HG03039 (cell line): ENCODE measurements around the gene TNFSF9.
"Not testable (repeated sequence)": the region's sequence is repeated elsewhere in the genome, so short reads cannot be mapped to it uniquely, and the experiment has no call there.

Experiments
- ATAC-seq: cut with Tn5 transposase; IDR thresholded peaks from one replicate; pipeline ENCODE4 v1.9.1; 2021; ENCODE audit warnings: mild to moderate bottlenecking, moderate library complexity; ENCODE audit not compliant: unreplicated experiment

TNFSF9 gene

DNA sequence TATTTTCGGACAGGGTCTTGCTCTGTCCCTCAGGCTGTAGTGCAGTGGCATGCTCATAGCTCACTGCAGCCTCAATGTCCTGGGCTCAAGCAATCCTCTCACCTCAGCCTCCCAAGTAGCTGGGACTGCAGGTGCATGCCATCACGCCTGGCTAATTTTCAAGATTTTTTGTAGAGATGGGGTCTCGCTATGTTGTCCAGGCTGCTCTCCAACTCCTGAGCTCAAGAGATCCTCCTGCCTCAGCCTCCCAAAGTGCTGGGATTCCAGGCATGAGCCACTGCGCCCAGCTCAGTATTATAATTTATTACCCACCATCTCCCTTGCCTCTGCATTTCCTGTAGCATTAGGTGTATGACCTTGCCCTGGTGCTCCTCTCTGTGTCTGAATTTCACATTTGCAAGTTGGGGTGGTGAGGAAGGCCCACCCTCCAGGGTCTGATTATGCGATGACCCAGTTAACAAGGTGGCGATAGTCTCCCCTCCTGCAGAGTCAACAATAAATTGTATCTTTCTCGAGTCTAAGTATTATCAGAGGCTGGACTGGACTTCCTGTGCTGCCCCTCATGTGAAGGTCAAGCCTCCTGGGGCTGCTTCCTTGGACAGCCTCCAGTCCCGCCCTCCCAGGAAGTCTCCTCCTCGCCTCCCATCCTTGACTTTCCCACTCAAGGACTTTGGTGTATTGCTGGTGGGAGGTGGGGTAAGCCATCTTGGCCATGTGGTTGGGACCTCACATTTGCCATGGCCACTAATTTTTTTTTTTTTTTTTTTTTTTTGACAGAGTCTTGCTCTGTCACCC lies 27.2 kb upstream of the TNFSF9 start:
- ATAC-seq, result no peak

- ATAC-seq, result not testable (repeated sequence)
These were observed 22.6 kb upstream of the TNFSF9 start for GRCh38 chr19:6508028-6508771.

GRCh38 chr19:6509118-6509971 lies 21.5 kb upstream of the TNFSF9 start:
- ATAC-seq, result no peak

DNA sequence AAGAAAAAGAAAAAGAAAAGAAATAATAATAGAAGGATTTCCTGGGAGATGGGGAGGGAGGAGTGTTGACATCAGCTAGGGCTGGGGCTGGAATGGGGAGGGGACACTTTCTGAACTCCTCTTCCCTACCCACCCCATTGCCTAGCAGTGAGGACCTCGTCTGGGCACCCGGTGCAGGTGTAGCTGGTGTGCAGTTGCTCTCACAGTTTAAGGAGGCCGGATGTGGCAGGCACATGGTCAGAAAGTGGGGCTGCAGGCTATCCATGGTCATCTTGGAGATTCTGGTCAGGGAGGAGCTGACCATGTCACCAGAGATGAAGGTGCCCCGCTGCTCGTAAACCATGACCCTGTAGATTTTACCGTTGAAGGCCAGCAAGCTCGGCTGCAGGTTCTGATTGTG lies 20.2 kb upstream of the TNFSF9 start:
- no peak for ATAC-seq

- ATAC-seq, result no peak
These were observed 16.7 kb upstream of the TNFSF9 start for GRCh38 chr19:6514089-6514488.

- ATAC-seq, result no peak
These were observed 15.8 kb upstream of the TNFSF9 start for GRCh38 chr19:6514926-6515544.

GRCh38 chr19:6516018-6516658 lies 14.7 kb upstream of the TNFSF9 start:
- peak; percentile 35 for ATAC-seq

DNA sequence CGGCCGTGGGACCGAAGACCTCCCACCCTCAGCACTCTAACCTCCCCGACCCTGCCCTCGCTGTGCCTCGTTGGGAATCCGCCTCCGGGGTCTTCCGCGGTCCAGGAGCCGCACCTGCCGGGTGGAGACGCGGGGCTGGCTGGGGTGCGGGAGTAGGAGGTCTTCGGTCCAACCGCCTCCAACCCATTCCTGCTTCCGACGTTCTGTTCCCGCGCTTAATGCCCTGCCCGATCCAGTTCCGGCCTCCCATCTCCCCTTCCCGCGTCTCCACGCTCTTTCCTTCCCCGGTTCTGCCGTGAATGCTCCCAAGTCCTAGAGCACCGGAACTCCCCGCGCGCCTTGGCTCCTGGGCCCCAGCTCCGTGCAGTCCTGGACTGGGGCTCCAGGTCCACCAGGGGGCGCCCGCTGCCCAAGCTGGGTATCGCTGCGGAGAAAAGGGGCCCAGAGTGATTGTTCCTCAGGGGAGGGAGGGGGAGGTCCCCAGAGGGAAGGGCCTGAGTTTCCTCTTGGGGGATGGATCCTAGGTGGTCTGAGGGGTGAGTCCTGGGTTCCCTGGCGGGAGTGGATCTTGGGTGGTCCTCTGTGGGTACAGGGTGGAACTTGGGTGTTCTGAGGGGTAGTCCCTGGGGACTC lies 14.1 kb upstream of the TNFSF9 start:
- ATAC-seq, result peak; percentile 35

DNA sequence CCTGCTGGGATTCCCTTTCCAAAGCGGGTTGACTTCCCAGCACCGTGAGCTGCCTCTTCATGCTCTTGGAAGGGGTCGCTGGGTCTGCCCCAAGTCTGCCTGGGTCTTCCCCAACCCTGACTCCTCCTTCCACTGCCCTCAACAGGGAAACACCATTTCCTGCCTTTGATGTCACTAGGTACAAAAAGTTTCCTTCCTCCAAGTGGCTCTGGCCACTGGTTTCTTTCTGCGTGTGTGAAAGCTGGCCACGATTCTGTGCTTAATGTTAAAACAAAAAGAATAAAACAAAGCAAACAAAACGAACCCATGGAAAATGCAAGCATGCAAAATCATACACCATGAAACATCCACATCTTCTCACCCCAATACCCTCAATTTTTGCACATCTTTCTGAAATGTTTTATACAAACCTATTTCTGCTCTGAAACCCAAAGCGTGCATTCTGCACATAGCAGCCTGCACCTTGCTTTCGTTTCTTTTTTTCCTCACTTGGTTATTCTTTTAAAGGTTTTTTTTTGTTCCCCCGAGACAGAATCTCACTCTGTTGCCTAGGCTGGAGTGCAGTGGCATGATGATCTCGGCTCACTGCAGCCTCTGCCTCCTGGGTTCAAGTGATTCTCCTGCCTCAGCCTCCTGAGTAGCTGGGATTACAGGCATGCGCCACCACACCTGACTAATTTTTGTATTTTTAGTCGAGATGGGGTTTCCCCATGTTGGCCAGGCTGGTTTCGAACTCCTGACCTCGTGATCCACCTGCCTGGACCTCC lies 12.5 kb upstream of the TNFSF9 start:
- ATAC-seq, result no peak

DNA sequence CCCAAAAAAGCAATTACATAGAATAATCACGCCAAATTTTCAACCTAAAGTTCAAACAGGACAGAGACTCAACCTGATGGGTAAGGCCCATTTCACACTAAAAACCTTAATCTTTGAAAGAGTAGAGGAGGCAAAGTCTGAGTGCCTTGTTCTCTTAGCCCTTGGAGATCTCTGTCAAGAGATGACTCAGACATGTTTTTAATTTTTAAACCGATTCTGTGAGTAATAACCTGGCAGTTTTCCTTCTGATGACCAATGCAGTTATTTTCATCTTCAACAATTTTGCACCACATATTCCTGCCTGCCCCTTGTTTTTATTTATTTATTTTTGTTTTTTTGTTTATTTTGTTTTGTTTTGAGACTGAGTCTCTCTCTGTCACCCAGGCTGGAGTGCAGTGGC lies 11.5 kb upstream of the TNFSF9 start:
- no peak for ATAC-seq

DNA sequence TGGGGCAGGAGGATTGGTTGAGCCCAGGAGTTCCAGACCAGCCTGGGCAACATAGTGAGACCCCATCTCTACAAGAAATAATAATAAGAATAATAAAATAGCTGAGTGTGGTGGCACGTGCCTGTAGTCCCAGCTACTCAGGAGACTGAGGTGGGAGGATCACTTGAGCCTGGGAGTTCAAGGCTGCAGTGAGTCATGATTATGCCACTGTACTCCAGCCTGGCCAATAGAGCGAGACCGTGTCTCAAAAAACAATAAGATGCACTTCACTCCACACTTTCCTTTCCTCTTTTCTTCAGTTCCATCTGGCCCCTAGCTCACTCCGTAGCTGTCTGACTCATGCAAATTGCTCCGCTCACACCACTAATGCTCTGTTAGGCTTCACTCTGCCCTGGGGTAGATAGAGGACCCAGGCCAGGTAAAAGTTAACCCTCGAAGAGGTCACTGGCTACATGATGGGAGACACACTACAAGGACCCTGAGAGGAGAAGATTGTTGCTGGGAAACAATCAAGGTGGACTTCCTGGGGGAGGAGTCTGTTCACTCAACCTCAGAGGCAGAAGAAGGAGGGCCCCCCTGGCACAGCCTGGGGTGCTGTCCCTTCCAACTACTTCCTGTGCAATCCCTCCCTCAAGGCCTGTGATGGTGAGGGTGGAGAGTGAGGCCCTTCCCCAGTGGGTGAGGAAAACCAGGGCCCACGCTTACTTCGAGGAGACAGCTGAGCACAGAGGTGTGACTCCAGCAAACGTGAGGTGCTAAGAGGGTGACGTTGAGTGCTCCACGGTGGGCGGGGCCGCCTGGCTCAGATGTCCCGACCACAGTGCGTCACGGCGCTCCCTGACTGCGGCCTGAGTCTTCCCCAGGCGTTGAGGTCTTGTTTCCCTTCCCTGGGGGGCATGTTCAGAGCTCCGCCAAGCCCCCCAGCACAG lies 8.8 kb upstream of the TNFSF9 start:
- peak; percentile 38 for ATAC-seq

DNA sequence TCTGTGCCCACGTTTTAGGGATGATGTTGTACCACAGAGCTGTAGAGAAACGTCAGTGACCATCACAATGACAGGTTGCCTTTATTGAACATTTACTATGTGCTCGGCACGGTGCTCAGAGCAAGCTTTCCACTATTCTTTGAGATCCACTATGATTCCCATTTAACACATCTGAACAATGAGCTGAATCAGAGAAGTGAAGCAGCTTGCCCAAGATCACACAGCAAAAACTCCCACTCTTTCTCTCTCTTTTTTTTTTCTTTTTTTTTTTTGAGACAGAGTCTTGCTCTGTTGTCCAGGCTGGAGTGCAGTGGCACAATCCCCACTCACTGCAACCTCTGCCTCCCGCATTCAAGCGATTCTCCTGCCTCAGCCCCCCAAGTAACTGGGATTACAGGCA lies 8.1 kb upstream of the TNFSF9 start:
- ATAC-seq, result no peak

- ATAC-seq, result no peak
These were observed 6.5 kb upstream of the TNFSF9 start for GRCh38 chr19:6524311-6524710.

GRCh38 chr19:6527893-6528543 lies 2.8 kb upstream of the TNFSF9 start:
- ATAC-seq, result peak; percentile 25

DNA sequence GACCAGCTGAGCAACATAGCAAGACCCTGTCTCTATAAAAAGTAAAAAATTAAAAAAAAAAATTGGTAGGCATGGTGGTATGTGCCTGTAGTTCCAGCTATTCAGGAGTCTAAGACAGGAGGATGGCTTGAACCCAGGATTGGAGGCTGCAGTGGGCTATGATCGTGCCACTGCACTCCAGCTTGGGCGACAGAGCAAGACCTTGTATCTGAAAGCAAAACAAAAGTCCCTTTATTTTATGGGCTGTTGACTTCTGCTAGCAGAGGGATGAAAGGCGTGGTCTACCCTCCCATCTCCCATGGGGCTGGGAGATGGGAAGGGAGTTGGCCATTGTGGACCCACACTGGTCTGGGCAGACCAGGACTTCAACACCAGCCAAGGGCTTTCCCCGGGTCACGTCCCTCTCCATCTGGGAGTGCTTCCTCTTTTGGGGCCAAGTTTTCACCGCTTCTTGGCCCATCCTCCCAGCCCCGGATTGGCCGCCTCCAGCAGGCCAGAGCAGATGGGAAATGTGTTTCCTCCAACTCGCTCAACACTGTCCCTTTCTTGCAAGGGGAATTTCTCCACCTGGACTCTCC lies 2.2 kb upstream of the TNFSF9 start:
- ATAC-seq, result no peak

DNA sequence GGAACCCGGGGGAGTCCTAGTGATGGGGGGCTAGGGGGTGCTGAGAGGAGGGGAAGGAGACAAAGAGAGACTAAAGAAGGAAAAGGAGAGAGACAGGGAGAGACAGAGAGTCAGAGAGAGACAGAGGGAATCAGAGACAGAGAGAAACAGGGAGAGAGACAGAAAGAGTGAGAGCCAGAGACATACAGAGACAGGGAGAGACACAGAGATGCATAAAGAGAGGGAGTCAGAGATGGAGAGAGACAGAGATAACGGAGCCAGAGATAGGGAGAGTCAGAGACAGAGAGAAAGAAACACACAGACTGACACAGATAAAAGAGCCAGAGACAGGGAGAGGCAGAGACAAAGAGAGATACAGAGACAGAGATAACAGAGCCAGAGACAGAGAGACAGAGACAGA lies 1.5 kb upstream of the TNFSF9 start:
- no peak for ATAC-seq

DNA sequence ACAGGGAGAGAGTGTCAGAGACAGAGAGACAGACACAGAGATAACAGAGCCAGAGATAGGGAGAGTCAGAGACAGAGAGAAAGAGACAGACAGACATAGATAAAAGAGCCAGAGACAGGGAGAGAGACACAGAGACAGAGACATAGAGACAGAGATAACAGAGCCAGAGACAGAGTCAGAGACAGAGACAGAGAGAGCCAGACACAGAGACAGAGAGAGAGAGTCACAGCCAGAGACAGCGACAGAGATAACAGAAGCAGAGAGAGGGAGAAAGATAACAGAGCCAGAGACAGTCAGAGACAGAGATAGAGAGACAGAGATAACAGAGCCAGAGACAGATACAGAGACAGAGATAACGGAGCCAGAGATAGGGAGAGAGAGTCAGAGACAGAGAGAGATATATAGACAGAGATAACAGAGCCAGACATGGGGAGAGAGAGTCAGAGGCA lies 865 bp upstream of the TNFSF9 start:
- no peak for ATAC-seq
